Activated naive CD8-positive, alpha-beta T cell (primary cell): ENCODE results near the gene RPS6KL1.

Source experiments
- H3K27ac Mint-ChIP-seq: one replicate; pipeline ENCODE4 v1.8.0; 2021; ENCODE audit warnings: mixed read lengths
- H3K27me3 Mint-ChIP-seq: one replicate; pipeline ENCODE4 v1.8.0; 2021; ENCODE audit warnings: mixed read lengths
- H3K36me3 Mint-ChIP-seq: one replicate; pipeline ENCODE4 v1.8.0; 2021; ENCODE audit warnings: mixed read lengths
- H3K4me1 Mint-ChIP-seq: one replicate; pipeline ENCODE4 v1.8.0; 2021; ENCODE audit warnings: low read depth, mixed read lengths
- H3K4me3 Mint-ChIP-seq: one replicate; pipeline ENCODE4 v1.8.0; 2021; ENCODE audit warnings: mild to moderate bottlenecking, mixed read lengths
- H3K9me3 Mint-ChIP-seq: one replicate; pipeline ENCODE4 v1.8.0; 2021; ENCODE audit warnings: low read depth, mixed read lengths

Gene RPS6KL1

GRCh38 chr14:74955229-74956026 lies 32.4 kb upstream of the RPS6KL1 start, which contains the start of gene PGF:
Gene PGF, minus strand, starts transcription at chr14:74955597. Its CDS starts 355 bp downstream, at chr14:74955242.
- no peaks in the 10 kb centered on the region for H3K4me1 Mint-ChIP-seq
- no peak within 1 kb of the TSS for H3K27ac Mint-ChIP-seq
- H3K27me3 Mint-ChIP-seq: peaks cover 8% of the 10 kb centered on the region
- H3K4me3 Mint-ChIP-seq: peak within 1 kb of the TSS; percentile 60
- no peaks in the 10 kb centered on the region for H3K9me3 Mint-ChIP-seq
- H3K36me3 Mint-ChIP-seq: no peaks in the 10 kb centered on the region

GRCh38 chr14:74954947-74955228 lies 31.8 kb upstream of the RPS6KL1 start:
- Mint-ChIP-seq H3K4me1 (no peaks in the 10 kb centered on the region), H3K9me3 (no peaks in the 10 kb centered on the region), H3K27ac (no peak overlapping the region), H3K27me3 (peaks cover 8% of the 10 kb centered on the region), H3K36me3 (no peaks in the 10 kb centered on the region), H3K4me3 (peak overlapping the region; percentile 42)

- no peaks in the 10 kb centered on the region for H3K36me3 Mint-ChIP-seq
- peaks cover 8% of the 10 kb centered on the region for H3K27me3 Mint-ChIP-seq
- H3K4me1 Mint-ChIP-seq: no peaks in the 10 kb centered on the region
- H3K4me3 Mint-ChIP-seq: no peak overlapping the region
- H3K9me3 Mint-ChIP-seq: no peaks in the 10 kb centered on the region
- no peak overlapping the region for H3K27ac Mint-ChIP-seq
These were observed 31.3 kb upstream of the RPS6KL1 start for GRCh38 chr14:74954232-74954946.

- no peak overlapping the region for H3K27ac Mint-ChIP-seq
- H3K4me3 Mint-ChIP-seq: no peak overlapping the region
These were observed 30.6 kb upstream of the RPS6KL1 start for GRCh38 chr14:74953686-74954085.

GRCh38 chr14:74952697-74953484 lies 29.8 kb upstream of the RPS6KL1 start:
- no peaks in the 10 kb centered on the region for H3K36me3 Mint-ChIP-seq
- no peak overlapping the region for H3K4me3 Mint-ChIP-seq
- H3K27me3 Mint-ChIP-seq: peaks cover 8% of the 10 kb centered on the region
- H3K27ac Mint-ChIP-seq: no peak overlapping the region
- no peaks in the 10 kb centered on the region for H3K9me3 Mint-ChIP-seq
- no peaks in the 10 kb centered on the region for H3K4me1 Mint-ChIP-seq

More at GRCh38 chr14:74953686-74954085, 30.6 kb upstream of the RPS6KL1 start:
- Mint-ChIP-seq H3K4me1 (no peaks in the 10 kb centered on the region), H3K36me3 (no peaks in the 10 kb centered on the region), H3K9me3 (no peaks in the 10 kb centered on the region), H3K27me3 (peaks cover 8% of the 10 kb centered on the region)

GRCh38 chr14:74952180-74952665 lies 29.2 kb upstream of the RPS6KL1 start:
- no peaks in the 10 kb centered on the region for H3K36me3 Mint-ChIP-seq
- H3K27me3 Mint-ChIP-seq: peaks cover 8% of the 10 kb centered on the region
- H3K4me3 Mint-ChIP-seq: no peak overlapping the region
- no peaks in the 10 kb centered on the region for H3K4me1 Mint-ChIP-seq
- H3K27ac Mint-ChIP-seq: no peak overlapping the region
- no peaks in the 10 kb centered on the region for H3K9me3 Mint-ChIP-seq

GRCh38 chr14:74951443-74952179 lies 28.6 kb upstream of the RPS6KL1 start:
- Mint-ChIP-seq H3K27me3 (peaks cover 8% of the 10 kb centered on the region), H3K27ac (no peak overlapping the region), H3K36me3 (no peaks in the 10 kb centered on the region), H3K4me1 (peaks cover 1% of the 10 kb centered on the region), H3K9me3 (no peaks in the 10 kb centered on the region), H3K4me3 (no peak overlapping the region)

- Mint-ChIP-seq H3K27me3 (peaks cover 6% of the 10 kb centered on the region), H3K4me1 (peaks cover 7% of the 10 kb centered on the region), H3K27ac (no peak overlapping the region), H3K4me3 (no peak overlapping the region), H3K9me3 (no peaks in the 10 kb centered on the region), H3K36me3 (no peaks in the 10 kb centered on the region)
These were observed 27.9 kb upstream of the RPS6KL1 start for GRCh38 chr14:74950795-74951442.

- Mint-ChIP-seq H3K36me3 (no peaks in the 10 kb centered on the region), H3K27ac (no peak overlapping the region), H3K9me3 (no peaks in the 10 kb centered on the region), H3K27me3 (peaks cover 6% of the 10 kb centered on the region), H3K4me3 (no peak overlapping the region), H3K4me1 (peaks cover 7% of the 10 kb centered on the region)
These were observed 27.0 kb upstream of the RPS6KL1 start for GRCh38 chr14:74949859-74950573.

- H3K9me3 Mint-ChIP-seq: no peaks in the 10 kb centered on the region
- peaks cover 6% of the 10 kb centered on the region for H3K27me3 Mint-ChIP-seq
These were observed 26.1 kb upstream of the RPS6KL1 start for GRCh38 chr14:74949191-74949601.

GRCh38 chr14:74948228-74949175 lies 25.4 kb upstream of the RPS6KL1 start:
- no peak overlapping the region for H3K4me3 Mint-ChIP-seq
- peaks cover 6% of the 10 kb centered on the region for H3K27me3 Mint-ChIP-seq
- H3K4me1 Mint-ChIP-seq: peaks cover 8% of the 10 kb centered on the region
- no peak overlapping the region for H3K27ac Mint-ChIP-seq
- no peaks in the 10 kb centered on the region for H3K36me3 Mint-ChIP-seq
- no peaks in the 10 kb centered on the region for H3K9me3 Mint-ChIP-seq

More at GRCh38 chr14:74949191-74949601, 26.1 kb upstream of the RPS6KL1 start:
- no peaks in the 10 kb centered on the region for H3K36me3 Mint-ChIP-seq
- no peak overlapping the region for H3K4me3 Mint-ChIP-seq
- H3K27ac Mint-ChIP-seq: no peak overlapping the region
- peaks cover 7% of the 10 kb centered on the region for H3K4me1 Mint-ChIP-seq

- Mint-ChIP-seq H3K27me3 (peaks cover 3% of the 10 kb centered on the region), H3K4me1 (peaks cover 16% of the 10 kb centered on the region), H3K9me3 (no peaks in the 10 kb centered on the region), H3K4me3 (no peak overlapping the region), H3K36me3 (no peaks in the 10 kb centered on the region), H3K27ac (no peak overlapping the region)
These were observed 24.5 kb upstream of the RPS6KL1 start for GRCh38 chr14:74947353-74948227.
